Adrenal gland (tissue), 5 donors: ENCODE measurements around the gene MCTP2.

Experiments
- CTCF ChIP-seq, 6 experiments: fragments of 450-650 bp in 4 of 6; fragments of 200-600 bp in 2 of 6; sonication (generic) in 1 of 6; IDR thresholded peaks; 1 replicate in 5 of 6; 2 replicates in 1 of 6; pipeline versions ENCODE4 v1.5.1 to v1.8.0; 2016 to 2021; ENCODE audit warnings: antibody characterized with exemption in 6 of 6, mild to moderate bottlenecking in 2 of 6, moderate library complexity in 1 of 6
- POLR2A ChIP-seq, 2 donors: fragments of 450-650 bp; IDR thresholded peaks; one replicate each; pipeline ENCODE4 v1.6.1; 2017; ENCODE audit warnings: antibody characterized with exemption in 2 of 2, mild to moderate bottlenecking in 2 of 2, moderate library complexity in 1 of 2
- donor health status: DM: no; HTN: no; CAD: no.

DNA sequence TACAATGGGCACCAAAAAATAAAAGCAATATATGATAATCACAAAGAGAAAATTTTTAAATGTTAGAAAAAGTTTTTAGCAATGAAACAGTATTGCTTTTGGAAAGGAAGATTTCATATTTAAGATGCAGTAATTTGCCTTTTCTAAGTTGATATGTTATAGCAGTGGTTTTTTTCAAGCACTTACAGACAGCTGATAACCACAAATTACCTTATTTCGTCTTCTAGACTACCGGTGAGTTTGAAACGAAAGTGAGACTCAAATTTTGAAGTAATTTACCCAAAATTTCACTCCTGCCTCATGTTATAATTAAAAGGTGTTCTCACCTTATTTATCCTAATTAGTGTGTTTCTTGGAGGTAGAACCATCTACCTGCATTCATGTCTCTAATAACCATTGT lies 207.8 kb downstream of the MCTP2 start:
- no peak for TF ChIP-seq POLR2A (IDR thresholded peaks at IDR 0.05)
- TF ChIP-seq CTCF (IDR thresholded peaks at IDR 0.05), result no peak
